ENCODE data around the gene TMPRSS2. TPM values are rescaled to one million over a fixed set of nuclear protein-coding genes. Genes with fewer than 3 reads are reported as not detected.
"Not testable (repeated sequence)": the region's sequence is repeated elsewhere in the genome, so short reads cannot be mapped to it uniquely, and the experiment has no call there.

Gene TMPRSS2
- total RNA-seq, 4 donors from 2014 or later: 14.2 to 47.3 (median 15.6) TPM

GRCh38 chr21:41427556-41427955 is 80.4 kb downstream of the TMPRSS2 start:
- Histone ChIP-seq H3K36me3 (peaks cover 0 to 6% of the 10 kb centered on the region in 2 donors), H3K27me3 (no peaks in the 10 kb centered on the region), H3K9me3 (no peaks in the 10 kb centered on the region), H3K4me3 (replicated peaks in 1 of 3) (no peak overlapping the region), H3K27ac (no peak overlapping the region), H3K4me1 (peaks cover 15 to 25% of the 10 kb centered on the region in 2 donors)
- TF ChIP-seq CTCF (IDR thresholded peaks at IDR 0.05) (no peak), POLR2A (IDR thresholded peaks at IDR 0.05) (no peak)
- DNase-seq: no peak
- WGBS, 2 donors: 92 to 93% methylated on average over 8 of the region's 8 CpGs
- intact Hi-C loops (cut with DNase I): no loop called here

- peak overlapping the region; percentile 50 to 82 (median 56) for H3K27ac ChIP-seq
- H3K36me3 ChIP-seq: peaks cover 0 to 3% of the 10 kb centered on the region in 2 donors
- intact Hi-C loops (cut with DNase I): no loop called here
- no peaks in the 10 kb centered on the region for H3K9me3 ChIP-seq
- peak overlapping the region; percentile 64 to 91 (median 72) for H3K4me3 ChIP-seq (replicated peaks in 1 of 3)
- 32 to 33% methylated on average over 29 to 41 of the region's 41 CpGs for WGBS, 2 donors
- peak in 1 of 2 donors; percentile 9 for DNase-seq
- TF ChIP-seq CTCF (IDR thresholded peaks at IDR 0.05): no peak
- TF ChIP-seq POLR2A (IDR thresholded peaks at IDR 0.05): no peak
- peaks cover 7 to 20% of the 10 kb centered on the region in 2 donors for H3K4me1 ChIP-seq
- H3K27me3 ChIP-seq: no peaks in the 10 kb centered on the region
Measured at GRCh38 chr21:41426676-41427404, 81.1 kb downstream of the TMPRSS2 start.

GRCh38 chr21:41425954-41426675 is 81.8 kb downstream of the TMPRSS2 start, which contains the start of gene MX1:
MX1 (plus strand) TSS chr21:41426239; CDS start chr21:41432071, 5,832 bp downstream.
- TF ChIP-seq POLR2A (IDR thresholded peaks at IDR 0.05) (peak; percentile 36 to 76), CTCF (IDR thresholded peaks at IDR 0.05) (no peak)
- Histone ChIP-seq H3K9me3 (no peaks in the 10 kb centered on the region), H3K27me3 (no peaks in the 10 kb centered on the region), H3K4me3 (replicated peaks in 1 of 3) (peak within 1 kb of the TSS; percentile 64 to 91 (median 72)), H3K36me3 (peaks cover 0 to 3% of the 10 kb centered on the region in 2 donors), H3K27ac (peak within 1 kb of the TSS; percentile 50 to 82 (median 56)), H3K4me1 (peaks cover 7 to 21% of the 10 kb centered on the region in 2 donors)
- intact Hi-C loops (cut with DNase I): no loop called here
- peak; percentile 75 to 79 for DNase-seq
- 1% methylated on average over 64 of the region's 65 CpGs; no CpG with 5 or more reads in 1 of the 2 donors for WGBS, 2 donors

GRCh38 chr21:41425588-41425953 is 82.4 kb downstream of the TMPRSS2 start:
- TF ChIP-seq CTCF (IDR thresholded peaks at IDR 0.05) (no peak), POLR2A (IDR thresholded peaks at IDR 0.05) (no peak)
- 64 to 65% methylated on average over 6 of the region's 7 CpGs for WGBS, 2 donors
- H3K9me3 ChIP-seq: no peaks in the 10 kb centered on the region
- no peak for DNase-seq
- peak overlapping the region; percentile 64 to 91 (median 72) for H3K4me3 ChIP-seq (replicated peaks in 1 of 3)
- H3K27ac ChIP-seq: peak overlapping the region; percentile 50 to 82 (median 56)
- H3K27me3 ChIP-seq: no peaks in the 10 kb centered on the region
- H3K4me1 ChIP-seq: peaks cover 13 to 26% of the 10 kb centered on the region in 2 donors
- intact Hi-C loops (cut with DNase I): no loop called here
- peaks cover 0 to 3% of the 10 kb centered on the region in 2 donors for H3K36me3 ChIP-seq

- H3K9me3 ChIP-seq; DNase-seq; H3K27me3 ChIP-seq; H3K36me3 ChIP-seq; intact Hi-C loops (cut with DNase I); H3K27ac ChIP-seq; H3K4me3 ChIP-seq (replicated peaks in 1 of 3): not testable (repeated sequence)
- 85 to 93% methylated on average over 5 of the region's 5 CpGs for WGBS, 2 donors
- H3K4me1 ChIP-seq: peaks cover 13 to 31% of the 10 kb centered on the region in 2 donors
Measured at GRCh38 chr21:41423305-41423636, 84.7 kb downstream of the TMPRSS2 start.

Data from thyroid gland (tissue), 4 donors.